Stimulated activated CD4-positive, alpha-beta T cell treated with anti-CD3 and anti-CD28 coated beads, Interleukin-4, amount 100 ng/mL, for 4 hours (primary cell): ENCODE results near the gene GPR183.

Experiments
- DNase-seq, 2 experiments: peaks; one replicate each; pipeline ENCODE4 v3.0.0-alpha.2; 2020

Gene GPR183

DNA sequence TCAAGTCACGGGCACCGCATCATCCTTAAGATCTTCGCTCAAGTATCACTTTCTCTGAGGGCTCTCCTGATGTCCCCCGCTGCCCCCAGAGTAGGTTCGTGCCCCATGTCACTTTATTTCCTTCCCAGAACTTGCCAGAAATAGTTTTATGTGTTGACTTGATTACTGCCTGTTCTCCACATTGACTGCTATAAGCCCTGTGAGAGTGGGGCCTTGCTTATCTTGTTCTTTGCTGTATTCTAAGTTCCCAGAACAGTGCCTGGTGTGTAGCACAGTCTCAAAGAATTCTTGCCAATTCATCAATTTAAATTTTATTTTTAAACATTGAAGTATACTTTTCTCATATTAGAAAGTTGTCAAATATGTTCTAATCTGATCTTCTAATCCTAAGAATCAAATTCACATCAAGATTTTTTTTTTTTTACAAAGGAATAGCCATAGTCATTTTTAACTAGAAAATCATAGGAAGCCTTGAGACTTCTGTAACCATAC is 32.1 kb upstream of the GPR183 start:
- no peak for DNase-seq

DNA sequence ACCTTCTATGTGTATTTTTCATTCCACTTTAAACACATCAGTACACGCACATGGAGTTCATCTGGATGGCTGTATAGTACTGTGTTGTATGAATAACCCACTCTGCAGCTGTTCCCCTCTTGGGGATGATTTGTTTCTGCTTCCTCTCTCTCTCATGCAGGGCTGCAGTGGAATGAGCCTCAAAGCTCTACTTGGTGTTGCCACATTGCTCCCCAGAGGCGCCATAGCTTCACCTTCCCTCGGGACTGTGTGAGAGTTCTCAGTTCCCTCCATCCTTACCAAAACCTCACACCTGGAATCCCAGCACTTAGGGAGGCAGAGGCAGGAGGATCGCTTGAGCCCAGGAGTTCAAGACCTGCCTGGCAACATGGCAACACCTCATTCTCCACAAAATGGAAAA is 28.4 kb upstream of the GPR183 start:
- no peak for DNase-seq

DNA sequence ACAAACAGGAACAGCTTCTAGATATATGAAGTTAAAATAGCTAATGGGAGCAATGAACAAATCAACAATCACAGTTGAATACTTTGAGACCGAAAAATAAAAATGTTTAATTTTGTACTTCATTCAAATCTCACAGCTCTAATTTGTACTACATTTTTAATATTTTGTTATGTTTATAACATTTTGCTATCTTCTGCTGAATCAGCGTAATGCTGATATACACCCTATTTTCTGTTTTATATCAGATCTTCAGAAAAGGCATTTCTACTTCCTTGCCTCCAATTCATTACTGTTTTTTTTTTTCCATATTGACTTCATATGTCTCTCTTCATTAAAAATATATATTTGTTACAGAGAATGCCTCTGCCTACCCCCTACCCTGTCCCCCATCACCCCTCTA is 27.9 kb upstream of the GPR183 start:
- DNase-seq = no peak

DNA sequence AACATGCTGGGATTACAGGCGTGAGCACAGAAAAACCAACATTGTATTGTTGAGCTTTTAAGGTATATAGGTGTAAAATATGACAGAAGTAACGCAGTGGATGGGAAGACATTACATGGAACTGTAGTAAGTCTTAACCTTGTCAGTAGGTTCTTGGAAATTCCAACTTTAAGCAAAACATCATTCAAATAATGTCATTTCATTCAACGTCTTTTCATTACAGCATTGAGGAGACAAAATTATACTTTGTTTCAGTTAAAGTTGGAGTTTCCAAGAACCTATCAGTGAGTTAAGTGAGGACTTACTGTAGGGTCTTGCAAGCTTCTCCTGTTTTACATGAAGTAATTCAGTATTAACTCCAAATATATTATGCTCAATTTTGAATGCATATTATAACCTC is 27.0 kb upstream of the GPR183 start:
- no peak for DNase-seq

DNA sequence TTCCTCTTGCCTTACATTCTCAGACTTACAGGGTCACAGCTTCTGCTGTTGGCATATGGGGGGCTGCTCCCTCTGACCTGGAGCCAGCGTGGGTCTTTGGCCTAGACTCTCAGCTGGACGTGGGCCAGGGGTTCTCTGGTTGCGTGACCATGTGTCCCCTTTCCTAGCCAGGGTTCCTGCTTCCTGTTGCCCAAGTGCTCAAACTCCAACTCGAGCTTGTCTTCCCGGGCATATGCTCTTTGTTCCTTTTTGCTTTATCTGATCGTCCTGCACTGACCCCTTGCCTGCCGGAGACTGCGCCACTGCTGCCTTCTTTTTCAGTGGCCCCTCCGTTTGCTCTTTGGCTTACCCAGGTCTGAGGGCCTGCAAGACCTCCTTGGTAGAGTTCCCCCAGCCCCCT is 25.3 kb upstream of the GPR183 start:
- DNase-seq = no peak

DNA sequence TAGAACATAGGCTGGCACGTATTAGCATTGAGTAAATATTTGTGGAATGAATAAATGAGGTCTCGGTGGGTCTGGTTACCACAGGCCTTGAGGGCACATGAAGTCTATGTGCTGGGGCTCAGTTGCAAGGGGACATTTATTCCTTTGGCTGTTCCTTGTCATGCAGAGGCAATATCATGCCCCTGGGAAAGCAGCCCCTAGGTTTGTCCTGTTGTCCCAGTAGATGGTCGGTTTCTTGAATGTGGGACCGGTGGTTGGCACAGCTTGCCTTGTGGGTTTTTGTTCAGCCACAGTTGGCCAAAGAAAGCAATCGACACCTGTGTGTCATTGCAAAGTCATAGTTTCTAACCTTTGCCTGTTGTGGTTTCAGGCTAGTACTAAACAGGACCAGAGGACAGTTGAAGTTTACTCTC is 24.7 kb upstream of the GPR183 start:
- no peak for DNase-seq

DNA sequence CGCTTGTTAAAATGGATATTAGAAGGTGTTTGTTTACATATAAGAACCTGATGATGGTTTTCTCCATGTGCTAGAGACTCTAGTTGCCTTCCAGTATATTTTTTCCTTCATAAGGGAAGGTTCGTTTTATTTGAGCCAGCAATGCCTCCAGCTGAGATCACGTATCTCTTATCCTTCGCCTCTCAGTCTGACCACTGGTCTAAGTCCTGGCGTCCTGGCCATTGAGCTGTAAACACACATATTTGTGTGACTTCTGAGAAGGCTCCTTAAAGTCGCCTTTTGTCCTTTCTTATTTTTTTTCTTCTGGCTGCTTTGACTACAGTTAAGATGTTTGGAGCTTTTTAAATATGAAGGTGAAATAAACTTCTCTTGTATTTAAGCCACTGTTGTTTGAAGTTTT is 23.7 kb upstream of the GPR183 start:
- no peak for DNase-seq

DNA sequence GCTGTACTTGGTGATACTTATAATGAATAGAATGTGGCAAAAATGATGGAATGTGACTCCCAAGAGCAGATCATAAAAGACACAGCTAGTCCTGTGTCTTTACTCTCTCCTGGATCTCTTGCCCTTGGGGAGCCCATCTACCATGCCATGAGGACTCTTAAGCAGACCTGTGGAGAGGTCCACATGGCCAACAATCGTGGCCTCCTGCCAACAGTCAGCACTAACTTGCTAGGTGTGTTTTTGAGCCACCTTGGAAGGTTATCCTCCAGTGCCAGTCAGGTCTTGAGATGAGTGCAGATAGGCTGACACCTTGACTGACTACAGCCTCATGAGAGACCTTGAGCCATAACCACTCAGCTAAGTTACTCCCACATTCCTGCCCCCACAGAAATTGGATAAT is 22.3 kb upstream of the GPR183 start:
- no peak for DNase-seq

DNA sequence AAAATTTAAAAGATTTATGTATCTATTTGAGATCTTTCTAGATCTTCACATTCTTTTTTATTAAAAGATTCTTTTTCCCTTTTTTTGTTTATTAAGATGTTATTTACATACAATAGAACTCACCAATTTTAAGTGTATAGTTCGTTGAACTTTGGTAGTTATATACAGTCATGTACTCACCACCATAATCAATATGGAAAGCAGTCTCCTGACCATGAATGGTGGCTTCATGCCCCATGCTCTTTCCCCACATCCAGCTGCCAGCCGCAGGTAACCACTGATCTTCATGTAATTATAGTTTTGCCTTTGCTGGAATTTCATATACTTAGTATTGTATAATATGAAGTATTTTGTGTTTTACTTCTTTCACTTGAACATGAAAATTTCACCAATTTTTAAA is 20.6 kb upstream of the GPR183 start:
- DNase-seq = no peak

DNA sequence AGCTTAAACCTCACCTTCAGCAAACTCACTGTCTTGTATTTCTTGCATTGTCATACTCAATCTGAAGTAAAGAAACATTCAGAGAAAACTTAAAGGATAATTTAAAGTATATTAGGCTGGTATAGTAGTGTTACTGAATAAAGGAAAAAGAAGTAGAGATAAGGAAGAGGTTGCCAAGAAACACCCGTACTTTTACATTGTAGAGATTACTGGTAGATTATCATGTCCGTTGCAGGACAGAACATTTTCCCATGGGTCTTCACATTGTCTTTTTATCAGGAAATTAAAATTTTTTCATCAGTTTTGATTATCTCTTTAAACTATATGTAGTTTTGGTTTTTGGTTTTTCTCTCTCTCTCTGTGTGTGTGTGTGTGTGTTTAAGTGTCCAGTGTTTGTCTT is 19.9 kb upstream of the GPR183 start:
- no peak for DNase-seq

DNA sequence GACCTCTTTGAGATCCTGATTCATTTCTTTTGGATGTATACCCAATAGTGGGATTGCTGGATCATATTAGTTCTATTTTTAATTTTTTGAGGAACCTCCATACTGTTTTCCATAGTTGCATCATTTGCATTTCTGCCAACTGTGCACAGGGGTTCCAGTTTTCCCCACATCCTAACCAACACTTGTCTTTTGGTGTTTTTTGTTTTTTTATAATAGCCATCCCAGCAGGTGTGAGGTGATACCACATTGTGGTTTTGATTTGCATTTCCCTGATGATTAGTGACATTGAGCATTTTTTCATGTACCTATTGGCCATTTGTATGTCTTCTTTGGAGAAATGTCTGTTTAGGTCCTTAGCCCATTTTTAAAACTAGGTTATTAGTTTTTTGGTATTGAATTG is 18.8 kb upstream of the GPR183 start:
- no peak for DNase-seq

DNA sequence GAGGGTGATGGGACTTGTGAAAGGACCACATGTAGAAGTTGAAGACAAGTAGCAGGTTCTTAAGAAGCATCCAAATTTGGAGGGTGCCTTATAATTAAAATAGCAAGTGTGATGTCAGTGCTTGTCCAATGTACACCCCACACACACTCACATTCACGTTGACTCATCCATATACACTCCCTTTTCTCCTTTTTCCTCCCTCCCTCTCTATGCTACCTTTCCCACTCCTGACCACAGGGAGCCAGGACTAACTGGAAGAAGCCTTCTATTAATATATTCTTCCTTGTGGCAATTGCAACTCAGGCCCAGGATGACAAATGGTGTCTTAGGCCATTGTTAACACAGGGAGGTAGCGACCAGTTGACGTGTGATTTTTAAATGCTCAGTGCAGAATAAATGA is 16.3 kb upstream of the GPR183 start:
- DNase-seq = no peak

DNA sequence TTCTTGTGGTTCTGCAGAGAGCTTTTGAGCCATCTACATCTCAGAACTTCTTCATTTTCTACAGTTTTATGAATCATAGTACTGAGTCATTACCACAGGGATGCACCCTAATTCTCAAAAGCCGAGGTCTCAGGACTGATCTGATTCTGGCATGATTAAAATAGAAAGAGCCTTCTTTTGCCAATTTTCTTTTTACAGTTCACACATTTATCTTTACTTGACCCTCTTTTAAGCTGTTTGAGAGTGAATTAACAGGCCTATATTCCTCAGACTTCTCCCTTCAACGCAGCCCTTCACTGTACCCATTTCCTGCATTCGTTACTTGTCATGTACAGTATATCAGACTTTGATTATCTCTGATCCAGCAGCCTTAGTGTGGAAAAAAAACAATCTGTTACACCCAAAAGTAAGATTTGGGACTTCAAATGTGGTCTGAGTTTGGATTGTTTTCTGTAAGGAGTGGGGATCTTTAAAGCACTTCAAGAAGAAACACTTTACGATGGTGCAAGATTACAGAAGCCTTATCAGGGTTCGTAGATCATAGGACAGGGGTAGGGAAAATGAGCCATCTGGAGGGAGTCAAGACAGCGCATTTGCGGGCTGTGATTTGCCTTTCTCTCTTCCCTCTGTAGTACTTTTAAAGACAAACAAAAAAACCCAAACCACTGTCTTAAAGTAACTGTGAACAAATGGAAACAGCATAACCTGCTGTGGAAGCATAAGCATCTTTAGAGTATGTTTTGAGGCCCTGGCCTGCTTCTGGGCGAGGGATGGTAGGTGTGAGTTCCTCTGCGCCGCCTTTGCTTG is 15.3 kb upstream of the GPR183 start:
- DNase-seq = no peak

DNA sequence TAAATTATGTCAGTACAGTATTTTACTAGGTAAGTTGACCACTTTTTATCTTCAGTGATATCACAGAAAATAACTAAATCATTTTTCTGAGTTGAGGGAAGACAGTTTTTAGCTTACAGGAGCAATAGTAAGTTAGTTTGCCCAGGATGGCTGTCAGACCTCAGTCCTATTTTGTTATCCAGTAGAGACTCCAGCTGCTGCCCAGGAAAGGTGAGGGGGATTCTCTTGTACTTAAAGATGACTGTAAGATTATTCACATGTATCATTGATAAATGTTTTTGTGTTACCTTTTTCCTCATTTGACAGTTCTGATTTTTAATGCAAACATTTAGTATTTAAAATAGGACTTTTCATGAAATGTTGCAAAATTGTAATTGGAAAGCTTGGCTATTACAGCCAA is 14.5 kb upstream of the GPR183 start:
- no peak for DNase-seq

DNA sequence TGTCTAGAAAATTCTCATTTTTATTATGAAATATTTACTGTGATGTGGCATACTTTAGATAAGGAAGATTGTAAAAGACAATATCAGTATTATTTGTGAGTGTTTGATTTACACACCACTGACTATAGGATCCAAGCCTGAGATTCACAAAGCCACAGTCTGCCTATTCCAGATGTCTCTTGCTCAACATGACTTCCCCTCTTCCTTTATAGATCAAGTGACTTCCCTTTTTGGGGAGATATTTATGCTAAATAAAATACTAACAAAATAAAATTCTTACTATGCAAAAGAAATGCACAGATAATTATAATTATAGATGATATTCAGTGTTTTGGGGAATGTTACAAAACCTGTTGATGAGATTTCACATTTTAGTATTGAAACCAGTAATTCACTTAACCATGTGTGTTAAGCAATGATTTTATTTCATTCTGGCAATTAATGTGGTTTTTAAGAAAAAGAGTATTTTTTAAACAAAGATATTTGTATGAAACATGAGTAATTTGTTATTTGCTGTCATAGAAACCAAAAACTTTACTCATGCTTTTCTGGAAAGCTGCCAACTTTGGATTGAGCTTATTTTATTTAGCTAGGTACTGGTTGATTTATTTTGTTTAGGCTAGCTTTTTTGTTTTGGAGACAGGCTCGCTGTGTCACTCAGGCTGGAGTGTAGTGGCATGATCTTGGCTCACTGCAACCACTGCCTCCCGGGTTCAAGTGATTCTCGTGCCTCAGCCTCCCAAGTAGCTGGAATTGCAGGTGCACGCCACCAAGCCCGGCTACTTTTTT is 13.7 kb upstream of the GPR183 start:
- no peak for DNase-seq

DNA sequence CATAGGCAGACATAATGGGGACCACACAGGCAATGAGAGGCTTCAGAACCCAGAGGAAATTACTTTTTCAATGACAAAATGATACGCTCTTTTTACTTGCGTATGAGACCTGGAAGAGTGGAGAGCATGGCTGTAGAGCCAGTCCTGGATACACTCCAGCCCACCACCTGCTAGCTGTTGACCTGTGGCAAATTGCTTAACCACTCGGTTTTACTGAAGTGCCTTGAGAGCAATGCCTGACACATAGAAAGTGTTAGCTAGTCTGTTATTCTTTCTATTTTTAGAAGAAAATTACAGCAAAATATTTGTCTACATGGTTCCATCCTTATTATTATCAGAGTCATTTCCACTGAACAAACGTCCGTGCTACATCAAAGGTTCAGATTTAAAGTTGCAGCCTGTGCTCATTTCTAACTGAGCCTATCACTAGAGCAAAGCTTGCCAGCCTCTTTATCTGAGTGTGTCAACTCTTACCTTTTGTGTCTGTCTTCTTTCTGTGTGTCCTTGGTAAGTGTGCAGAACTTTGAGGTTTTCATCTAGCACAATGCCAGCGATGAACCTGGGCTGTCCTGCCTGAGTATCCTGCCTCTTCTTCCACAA is 9.6 kb upstream of the GPR183 start:
- no peak for DNase-seq

DNA sequence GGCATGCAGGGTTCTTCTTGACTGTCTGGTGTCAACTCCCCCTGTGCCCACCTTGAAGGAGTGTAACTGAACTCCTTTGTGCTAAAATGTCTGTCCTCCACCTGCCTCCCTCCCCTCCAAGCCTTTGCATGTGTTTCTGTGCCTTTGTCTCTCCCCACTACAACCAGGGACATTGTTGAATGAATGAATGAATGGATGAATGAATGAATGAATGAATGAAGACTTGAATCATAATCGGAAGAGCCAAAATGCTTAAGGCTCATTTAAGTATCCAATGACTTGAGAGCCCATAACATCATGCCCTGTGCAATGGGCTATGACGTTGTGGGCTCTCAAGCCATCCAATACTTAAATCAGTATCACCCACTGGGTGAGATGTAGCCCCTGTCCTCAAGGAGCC is 9.0 kb upstream of the GPR183 start:
- DNase-seq = no peak

DNA sequence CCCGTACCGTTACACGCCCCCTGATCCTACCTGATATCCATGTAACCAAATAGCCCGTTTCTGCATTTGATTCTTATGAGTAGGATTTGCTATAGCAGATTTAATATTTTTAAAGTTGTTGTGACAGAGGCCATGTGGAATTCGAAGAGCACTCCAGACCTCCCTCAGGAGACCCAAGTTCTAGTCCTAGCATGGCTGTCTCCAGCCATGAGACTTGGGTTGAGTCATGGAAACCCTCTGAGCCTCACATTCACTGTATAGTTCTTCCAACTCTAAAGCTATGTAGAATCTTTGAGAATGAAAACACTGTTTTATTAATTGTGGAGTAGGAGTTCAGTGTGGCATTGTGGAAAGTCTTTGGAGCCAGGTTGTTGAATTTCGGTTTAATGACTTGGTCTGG is 8.0 kb upstream of the GPR183 start:
- DNase-seq = no peak

DNA sequence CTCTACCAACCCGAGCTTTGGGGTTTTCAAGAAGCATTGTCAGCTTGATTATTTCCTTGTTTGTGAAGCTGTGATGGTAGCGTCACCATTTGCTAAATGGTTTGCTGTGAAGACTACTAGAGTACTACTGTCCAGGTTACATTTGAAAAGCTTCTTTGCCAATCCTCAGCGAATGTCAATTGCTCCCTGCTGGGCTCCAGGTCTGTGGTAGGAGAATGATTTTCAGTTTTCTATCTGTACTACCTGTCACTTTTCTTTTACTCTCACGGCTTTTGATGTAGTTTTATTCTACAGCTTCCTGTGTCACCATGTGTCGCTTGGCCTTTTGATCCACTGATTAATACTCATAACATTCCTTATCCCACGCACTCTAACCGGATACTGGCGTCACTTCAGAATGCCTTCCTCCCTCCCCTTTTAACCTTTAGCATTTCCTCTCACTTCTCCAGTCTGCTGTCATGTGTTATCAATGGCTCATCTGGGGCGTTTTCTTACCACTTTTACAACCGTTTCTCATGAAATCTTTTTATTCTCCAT is 7.5 kb upstream of the GPR183 start:
- peak; percentile 41 to 84 for DNase-seq

DNA sequence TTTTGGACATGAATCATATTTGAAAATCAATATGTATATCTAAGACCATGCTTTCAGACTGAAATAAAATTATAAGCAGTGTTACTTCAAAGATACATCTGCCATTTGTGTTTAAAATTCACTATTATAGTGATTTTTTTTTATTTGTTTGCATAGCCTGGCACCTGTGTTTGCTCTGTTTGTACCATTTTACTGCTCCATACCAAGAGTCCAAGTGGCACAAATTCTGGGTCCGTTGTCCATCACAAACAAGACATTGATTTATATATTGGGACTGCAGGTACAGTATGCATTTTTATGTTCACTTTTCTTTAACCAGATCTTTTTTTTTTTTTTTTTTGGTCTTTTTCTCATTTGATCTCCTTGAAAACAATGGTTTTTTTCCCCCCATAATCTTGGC is 6.7 kb upstream of the GPR183 start:
- no peak for DNase-seq

DNA sequence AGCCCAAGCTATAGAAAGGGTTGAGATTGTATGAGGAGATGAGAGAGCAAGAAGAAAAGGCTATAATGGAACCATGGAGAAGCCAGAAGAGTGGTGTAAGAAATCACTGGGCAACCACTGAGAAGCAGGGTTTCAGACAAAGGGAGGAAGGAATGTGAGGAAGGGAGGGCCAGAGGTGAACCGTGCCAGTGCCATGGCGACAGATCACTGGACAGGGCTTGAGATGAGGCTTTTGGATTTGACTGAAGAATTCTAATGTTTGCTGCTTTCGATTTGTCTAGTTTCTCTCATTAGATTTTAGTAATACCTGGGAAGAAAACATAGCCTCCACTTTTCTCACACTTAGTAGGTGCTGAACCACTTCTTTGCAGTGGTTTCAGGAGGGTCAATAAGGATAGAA is 6.3 kb upstream of the GPR183 start:
- DNase-seq = no peak

DNA sequence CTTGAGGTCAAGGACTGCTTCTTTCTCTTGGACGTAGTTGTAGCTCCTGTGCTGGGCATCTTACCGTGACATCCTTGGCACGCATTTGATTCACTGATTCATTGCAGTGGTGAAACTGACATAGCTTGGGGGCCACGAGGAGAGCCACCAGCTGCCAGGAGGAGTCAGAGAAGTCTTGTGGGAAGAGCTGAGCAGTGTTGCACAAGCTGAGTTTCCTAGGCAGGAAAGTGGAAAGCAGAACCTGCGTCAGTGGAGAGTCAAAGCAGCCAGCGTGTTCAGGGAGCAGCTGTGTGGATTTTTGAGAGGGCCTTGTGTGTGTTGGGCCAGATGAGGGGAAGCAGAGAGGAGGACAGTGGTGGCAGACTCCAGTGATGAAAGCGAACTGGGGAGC is 5.3 kb upstream of the GPR183 start:
- DNase-seq = no peak

DNA sequence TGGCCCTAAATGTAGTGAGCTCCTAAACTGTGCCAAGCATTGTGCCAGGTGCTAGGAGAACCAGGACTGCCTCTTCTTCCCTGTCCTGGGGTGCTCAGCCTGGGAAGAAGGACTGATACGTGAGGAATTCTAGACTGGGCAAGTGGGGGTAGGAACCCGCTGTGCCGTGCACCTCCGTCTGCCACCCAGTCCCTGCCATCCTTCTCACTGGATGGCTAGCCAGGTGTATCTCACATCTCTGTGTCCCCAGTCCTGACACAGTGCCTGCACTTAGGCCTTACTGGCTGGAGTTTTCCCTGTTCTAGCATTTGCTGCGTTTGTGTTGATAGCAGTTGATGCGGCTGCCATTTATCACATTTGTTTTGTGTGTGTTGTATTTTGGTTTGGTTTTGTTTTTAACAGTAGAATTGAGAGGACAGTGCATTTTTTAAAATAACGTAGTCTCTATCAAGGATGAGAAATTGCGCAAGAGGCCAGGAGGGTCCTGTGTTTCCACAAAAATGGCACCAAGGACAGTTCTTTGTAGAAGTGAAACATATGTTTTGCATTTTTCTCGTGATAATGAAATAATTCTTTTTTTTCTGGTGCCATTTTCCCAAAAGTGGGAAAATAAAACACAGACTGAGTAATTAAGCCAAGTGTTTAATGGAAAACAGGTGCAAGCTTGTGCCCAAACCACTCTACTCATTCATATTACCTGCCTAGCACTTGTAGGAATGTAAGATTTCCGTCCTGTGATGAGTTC is 4.7 kb upstream of the GPR183 start:
- DNase-seq = no peak
